GM18861 (cell line): ENCODE measurements around the gene ADH1A.
"Not testable (repeated sequence)": the region's sequence is repeated elsewhere in the genome, so short reads cannot be mapped to it uniquely, and the experiment has no call there.

Experiments used
- ATAC-seq: cut with Tn5 transposase; IDR thresholded peaks from one replicate; pipeline ENCODE4 v1.9.1; 2021; ENCODE audit not compliant: unreplicated experiment

Gene ADH1A

GRCh38 chr4:99282731-99283130, 8.1 kb downstream of the ADH1A start:
- no peak for ATAC-seq

GRCh38 chr4:99281261-99281660, 9.5 kb downstream of the ADH1A start:
- no peak for ATAC-seq

- ATAC-seq = no peak
These were observed 14.4 kb downstream of the ADH1A start for GRCh38 chr4:99276417-99276816.

GRCh38 chr4:99275885-99276284, 14.9 kb downstream of the ADH1A start:
- ATAC-seq = no peak

GRCh38 chr4:99275050-99275449, 15.7 kb downstream of the ADH1A start:
- no peak for ATAC-seq

- no peak for ATAC-seq
These were observed 17.1 kb downstream of the ADH1A start for GRCh38 chr4:99273704-99274103.

- peak; percentile 91 for ATAC-seq
These were observed 25.9 kb downstream of the ADH1A start for GRCh38 chr4:99264927-99265326.

GRCh38 chr4:99252746-99253145, 38.0 kb downstream of the ADH1A start:
- no peak for ATAC-seq

GRCh38 chr4:99248714-99249113, 42.1 kb downstream of the ADH1A start:
- ATAC-seq = no peak

GRCh38 chr4:99235955-99236354, 54.8 kb downstream of the ADH1A start:
- no peak for ATAC-seq

GRCh38 chr4:99234331-99235010, 56.3 kb downstream of the ADH1A start:
- ATAC-seq = no peak

- not testable (repeated sequence) for ATAC-seq
These were observed 57.4 kb downstream of the ADH1A start for GRCh38 chr4:99233397-99233796.

- ATAC-seq = not testable (repeated sequence)
These were observed 62.1 kb downstream of the ADH1A start for GRCh38 chr4:99228706-99229105.

GRCh38 chr4:99227646-99228045, 63.1 kb downstream of the ADH1A start:
- ATAC-seq = not testable (repeated sequence)
